Naive thymus-derived CD4-positive, alpha-beta T cell (primary cell): ENCODE measurements around the gene ARID5B. TPM values are rescaled to one million over a fixed set of nuclear protein-coding genes. Genes with fewer than 3 reads are reported as not detected.

Experiments used
- ATAC-seq: fragments of 150-1000 bp; cut with Tn5 transposase; 2 replicates; pipeline ENCODE4 v1.10.0; 2021; ENCODE audit warnings: mild to moderate bottlenecking, moderate library complexity
- CTCF ChIA-PET: fragments of 350-600 bp; sonication (Branson Sonifier 250); formaldehyde crosslinking; loops from one replicate; lab custom pipeline; 2021; ENCODE audit warnings: antibody characterized with exemption; lab: Charles Lee
- POLR2A ChIA-PET: fragments of 350-600 bp; sonication (Branson Sonifier 250); formaldehyde crosslinking; loops from one replicate; lab custom pipeline; 2021; ENCODE audit warnings: antibody characterized with exemption, inconsistent platforms; lab: Charles Lee
- DNase-seq, 9 donors: peaks; one replicate each; pipeline versions ENCODE4 v3.0.0 to v3.0.0-alpha.2; 2020 to 2022; ENCODE audit warnings: mixed read lengths in 1 of 9
- H3K27ac ChIP-seq: one replicate; pipeline ENCODE4 v1.7.0; 2013; ENCODE audit warnings: mild to moderate bottlenecking, low read depth, low read length, moderate library complexity
- H3K27me3 ChIP-seq, 2 donors: one replicate each; pipeline ENCODE4 v1.7.0; 2013; ENCODE audit warnings: low read length in 2 of 2, mild to moderate bottlenecking in 2 of 2, moderate library complexity in 2 of 2; ENCODE audit not compliant: control insufficient read depth in 2 of 2, insufficient read depth in 2 of 2
- H3K36me3 ChIP-seq, 3 experiments: 1 replicate in 2 of 3; 2 replicates in 1 of 3; pipeline ENCODE4 v1.7.0; 2013; ENCODE audit warnings: low read length in 3 of 3, mild to moderate bottlenecking in 3 of 3, moderate library complexity in 1 of 3; ENCODE audit not compliant: insufficient read depth in 3 of 3, control insufficient read depth in 2 of 3
- H3K4me1 ChIP-seq, 2 donors: one replicate each; pipeline ENCODE4 v1.7.0; 2013; ENCODE audit warnings: low read length in 2 of 2, mild to moderate bottlenecking in 2 of 2, moderate library complexity in 1 of 2; ENCODE audit not compliant: control insufficient read depth in 2 of 2, insufficient read depth in 2 of 2
- H3K4me3 ChIP-seq: 2 replicates; pipeline ENCODE4 v1.7.0; 2013; ENCODE audit warnings: mild to moderate bottlenecking, low read length
- H3K9me3 ChIP-seq, 3 experiments: 1 replicate in 2 of 3; 2 replicates in 1 of 3; pipeline ENCODE4 v1.7.0; 2013; ENCODE audit warnings: low read length in 3 of 3; ENCODE audit not compliant: control insufficient read depth in 2 of 3
- H3K27ac Mint-ChIP-seq, 9 donors: one replicate each; pipeline ENCODE4 v1.8.0; 2020 to 2022; ENCODE audit warnings: mixed read lengths in 9 of 9, mild to moderate bottlenecking in 8 of 9, moderate library complexity in 5 of 9, inconsistent platforms in 2 of 9
- H3K27me3 Mint-ChIP-seq, 5 donors: one replicate each; pipeline ENCODE4 v1.8.0; 2021 to 2022; ENCODE audit warnings: mixed read lengths in 5 of 5, mild to moderate bottlenecking in 1 of 5
- H3K36me3 Mint-ChIP-seq, 5 donors: one replicate each; pipeline ENCODE4 v1.8.0; 2020 to 2022; ENCODE audit warnings: mixed read lengths in 5 of 5, mild to moderate bottlenecking in 3 of 5, inconsistent platforms in 1 of 5
- H3K4me1 Mint-ChIP-seq, 7 donors: one replicate each; pipeline ENCODE4 v1.8.0; 2020 to 2022; ENCODE audit warnings: mixed read lengths in 7 of 7, mild to moderate bottlenecking in 3 of 7, inconsistent platforms in 1 of 7
- H3K4me3 Mint-ChIP-seq, 10 donors: one replicate each; pipeline ENCODE4 v1.8.0; 2020 to 2022; ENCODE audit warnings: mild to moderate bottlenecking in 10 of 10, mixed read lengths in 10 of 10, moderate library complexity in 6 of 10, inconsistent platforms in 2 of 10
- H3K9me3 Mint-ChIP-seq, 11 donors: one replicate each; pipeline ENCODE4 v1.8.0; 2020 to 2022; ENCODE audit warnings: mixed read lengths in 11 of 11, mild to moderate bottlenecking in 4 of 11, inconsistent platforms in 1 of 11, moderate library complexity in 1 of 11
- intact Hi-C, 2 donors: fragments of 100-400 bp; cut with micrococcal nuclease; formaldehyde crosslinking; loops; one replicate each; pipeline ENCODE4 v1.15.1; 2023
- polyA plus RNA-seq, 2 donors: library from polyadenylated mRNA; unstranded; fragments of 300-500 nt; fragmentation: Illumina TruSeq; gene quantifications; one replicate each; pipeline ENCODE4 v1.2.3, GENCODE V29; 2021
- total RNA-seq, 6 experiments: library from RNA in 5 of 6; stranded (reverse) in 5 of 6; gene quantifications; 1 replicate in 5 of 6; 2 replicates in 1 of 6; pipeline ENCODE4 v1.2.3 and lab custom pipeline; 2021 to 2026

Gene ARID5B
- total and polyA plus RNA-seq, 7 experiments from 2014 or later, result 18.6 to 60.8 (median 47.4) TPM

DNA sequence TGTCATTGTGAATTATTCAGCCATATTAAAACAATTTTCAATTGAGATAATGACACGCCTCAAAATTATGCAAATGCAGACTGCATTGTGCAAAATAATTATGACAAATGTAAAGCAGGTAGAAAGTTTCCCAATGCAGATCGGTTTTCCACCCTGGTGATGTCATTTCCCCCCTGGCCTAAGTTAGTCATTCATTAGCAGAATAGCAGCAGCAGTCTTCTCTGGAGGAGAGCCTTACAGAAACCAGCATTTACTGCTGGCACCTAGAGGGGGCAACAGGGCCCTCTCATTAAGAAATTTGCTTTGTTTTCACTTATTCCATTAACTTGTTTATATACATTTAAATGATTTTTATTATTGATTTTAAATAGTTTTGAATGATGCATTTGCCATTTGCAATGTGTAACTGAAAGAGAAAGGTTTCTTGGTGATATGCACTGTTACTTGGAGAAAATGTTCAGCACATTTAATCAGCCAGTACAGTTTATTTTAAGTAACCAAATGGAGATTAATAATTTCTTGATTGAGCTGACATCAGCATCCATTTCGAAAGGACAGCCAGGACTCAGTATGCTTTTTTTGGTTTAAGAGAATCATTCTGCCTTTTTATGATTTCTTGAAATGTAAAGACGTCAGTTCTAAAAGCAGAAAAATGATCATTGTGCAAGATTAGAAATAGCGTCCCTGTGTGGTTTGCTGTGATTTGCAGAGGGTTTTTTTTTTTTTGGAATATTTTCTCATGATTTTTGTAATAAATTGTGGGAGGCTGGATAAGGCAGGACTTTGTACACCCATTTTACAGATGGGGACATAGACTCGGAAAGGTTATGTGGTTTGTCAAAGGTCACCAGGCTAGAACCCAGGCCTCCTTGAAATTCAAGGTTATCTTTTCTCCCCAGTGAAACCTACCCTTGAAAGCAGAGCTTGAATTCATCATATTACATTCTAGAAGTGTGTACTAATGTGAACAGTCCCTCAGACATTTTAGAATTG, 3.5 kb downstream of the ARID5B start:
- intact Hi-C loops, result loop anchor here (1.0 to 5.0 kb wide), 5 partner anchors 8 to 1362 kb away; partner anchors contain the start of genes ADO (in 1 of the 2) and RTKN2 (in 1 of the 2)
- H3K9me3 ChIP-seq, result no peaks in the 10 kb centered on the region
- Mint-ChIP-seq H3K4me3 (peak overlapping the region; percentile 81 to 100 (median 93)), H3K27me3 (peaks cover 0 to 2% (median 0%) of the 10 kb centered on the region in 5 donors), H3K27ac (peak overlapping the region; percentile 93 to 98 (median 96)), H3K4me1 (peaks cover 15 to 54% (median 43%) of the 10 kb centered on the region in 7 donors), H3K36me3 (peaks cover 0 to 30% (median 14%) of the 10 kb centered on the region in 5 donors), H3K9me3 (peaks cover 0 to 6% (median 0%) of the 10 kb centered on the region in 11 donors)
- peaks cover 0 to 12% (median 0%) of the 10 kb centered on the region in 3 experiments for H3K36me3 ChIP-seq
- H3K27ac ChIP-seq, result no peak overlapping the region
- ChIA-PET CTCF (interaction anchor here (0.6 to 2.2 kb wide), 3 partner anchors 8 to 352 kb away, joined by 3 to 9 read pairs (median 7); no protein-coding TSS in a partner anchor), POLR2A (interaction anchor here (0.9 to 7.2 kb wide), 5 partner anchors 29 to 340 kb away, joined by 3 to 86 read pairs (median 3); no protein-coding TSS in a partner anchor)
- ATAC-seq (no peak), DNase-seq (peak in 2 of 9 donors; percentile 50 to 52)
- H3K4me1 ChIP-seq, result peaks cover 11 to 14% of the 10 kb centered on the region in 2 donors
- no peaks in the 10 kb centered on the region for H3K27me3 ChIP-seq
- peak overlapping the region; percentile 96 for H3K4me3 ChIP-seq

DNA sequence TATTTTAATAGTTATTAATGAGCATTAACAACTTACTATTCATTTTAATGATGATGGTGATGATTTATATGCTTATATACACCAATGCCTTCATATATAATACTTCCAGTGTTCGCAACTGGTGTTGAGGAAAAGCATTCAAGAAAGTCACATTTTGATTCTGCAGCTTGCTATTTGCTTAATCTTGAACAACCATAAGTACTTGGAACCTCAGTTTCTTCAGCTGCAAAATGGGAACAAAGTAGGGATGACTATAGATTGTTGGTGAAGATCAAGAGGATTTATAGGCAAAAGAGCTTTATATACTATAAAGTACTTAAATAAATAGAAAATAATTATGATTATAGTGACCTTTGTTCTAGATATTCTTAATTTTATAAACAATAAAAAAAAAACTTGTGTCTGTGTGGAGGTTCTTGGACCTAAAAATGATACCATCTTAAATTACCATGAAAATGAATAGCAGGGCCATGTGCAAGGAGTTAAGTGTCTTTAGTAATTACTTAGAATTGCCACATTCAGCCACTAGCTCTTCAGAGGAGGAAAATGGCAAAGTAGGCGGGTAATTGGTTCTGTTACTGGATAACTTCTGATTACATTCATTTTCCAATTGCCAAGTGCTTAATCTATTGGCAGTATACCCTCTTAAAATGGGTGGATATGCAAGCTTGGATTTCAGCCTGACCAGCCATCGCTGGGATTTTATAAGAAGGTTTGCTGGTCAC, 4.5 kb downstream of the ARID5B start:
- Histone ChIP-seq H3K4me1 (peaks cover 11 to 14% of the 10 kb centered on the region in 2 donors), H3K36me3 (peaks cover 0 to 12% (median 0%) of the 10 kb centered on the region in 3 experiments), H3K27me3 (no peaks in the 10 kb centered on the region), H3K4me3 (no peak overlapping the region), H3K27ac (no peak overlapping the region), H3K9me3 (no peaks in the 10 kb centered on the region)
- Mint-ChIP-seq H3K36me3 (peaks cover 0 to 38% (median 16%) of the 10 kb centered on the region in 5 donors), H3K27me3 (peaks cover 0 to 2% (median 0%) of the 10 kb centered on the region in 5 donors), H3K4me1 (peaks cover 22 to 61% (median 51%) of the 10 kb centered on the region in 7 donors), H3K27ac (peak overlapping the region in 2 of 9 donors; percentile 93 to 94), H3K9me3 (peaks cover 0 to 6% (median 0%) of the 10 kb centered on the region in 11 donors), H3K4me3 (peak overlapping the region in 3 of 10 donors; percentile 23 to 63 (median 31))
- intact Hi-C loops, result no loop called here
- ATAC-seq (no peak), DNase-seq (no peak)
- ChIA-PET CTCF (interaction anchor here (0.5 to 2.2 kb wide), 5 partner anchors 9 to 133 kb away, joined by 3 to 9 read pairs (median 3); no protein-coding TSS in a partner anchor), POLR2A (interaction anchor here (0.7 to 1.3 kb wide), 4 partner anchors 28 to 471 kb away, joined by 3 read pairs; no protein-coding TSS in a partner anchor)

GRCh38 chr10:61906562-61906901, 5.0 kb downstream of the ARID5B start:
- DNase-seq, result no peak
- ChIA-PET CTCF (interaction anchor here (0.7 to 2.2 kb wide), 5 partner anchors 9 to 339 kb away, joined by 3 to 9 read pairs (median 3); no protein-coding TSS in a partner anchor), POLR2A (interaction anchor here (0.7 to 1.3 kb wide), 7 partner anchors 10 to 471 kb away, joined by 3 to 4 read pairs (median 3); no protein-coding TSS in a partner anchor)
- H3K4me3 ChIP-seq, result no peak overlapping the region
- no peaks in the 10 kb centered on the region for H3K27me3 ChIP-seq
- peaks cover 11 to 14% of the 10 kb centered on the region in 2 donors for H3K4me1 ChIP-seq
- peaks cover 0 to 9% (median 0%) of the 10 kb centered on the region in 3 experiments for H3K36me3 ChIP-seq
- Mint-ChIP-seq H3K27ac (no peak overlapping the region), H3K27me3 (peaks cover 0 to 2% (median 0%) of the 10 kb centered on the region in 5 donors), H3K36me3 (peaks cover 0 to 40% (median 16%) of the 10 kb centered on the region in 5 donors), H3K4me1 (peaks cover 24 to 66% (median 56%) of the 10 kb centered on the region in 7 donors), H3K9me3 (peaks cover 0 to 6% (median 0%) of the 10 kb centered on the region in 11 donors), H3K4me3 (no peak overlapping the region)
- ATAC-seq, result no peak
- intact Hi-C loops, result no loop called here
- no peaks in the 10 kb centered on the region for H3K9me3 ChIP-seq
- H3K27ac ChIP-seq, result no peak overlapping the region

- H3K9me3 ChIP-seq, result no peaks in the 10 kb centered on the region
- Mint-ChIP-seq H3K36me3 (peaks cover 0 to 42% (median 16%) of the 10 kb centered on the region in 5 donors), H3K4me1 (peaks cover 27 to 71% (median 61%) of the 10 kb centered on the region in 7 donors), H3K9me3 (peaks cover 0 to 6% (median 0%) of the 10 kb centered on the region in 11 donors), H3K4me3 (no peak overlapping the region), H3K27ac (no peak overlapping the region), H3K27me3 (peaks cover 0 to 2% (median 0%) of the 10 kb centered on the region in 5 donors)
- no peak overlapping the region for H3K27ac ChIP-seq
- H3K27me3 ChIP-seq, result no peaks in the 10 kb centered on the region
- ChIA-PET POLR2A (interaction anchor here (0.6 to 1.2 kb wide), 5 partner anchors 10 to 173 kb away, joined by 3 to 4 read pairs (median 3); no protein-coding TSS in a partner anchor), CTCF (interaction anchor here (0.7 to 2.2 kb wide), 5 partner anchors 8 to 338 kb away, joined by 3 to 9 read pairs (median 3); no protein-coding TSS in a partner anchor)
- H3K4me1 ChIP-seq, result peaks cover 11 to 14% of the 10 kb centered on the region in 2 donors
- intact Hi-C loops, result no loop called here
- H3K4me3 ChIP-seq, result no peak overlapping the region
- ATAC-seq (no peak), DNase-seq (no peak)
- peaks cover 0 to 7% (median 0%) of the 10 kb centered on the region in 3 experiments for H3K36me3 ChIP-seq
These were observed 5.5 kb downstream of the ARID5B start for GRCh38 chr10:61907011-61907410.

- ChIA-PET POLR2A (interaction anchor here (0.6 to 0.9 kb wide), 2 partner anchors 9 to 19 kb away, joined by 4 read pairs; no protein-coding TSS in a partner anchor), CTCF (interaction anchor here (2.2 kb wide), 1 partner anchor 10 kb away, joined by 9 read pairs; no protein-coding TSS in a partner anchor)
- peaks cover 0 to 5% (median 0%) of the 10 kb centered on the region in 3 experiments for H3K36me3 ChIP-seq
- Mint-ChIP-seq H3K9me3 (peaks cover 0 to 2% (median 0%) of the 10 kb centered on the region in 11 donors), H3K27me3 (peaks cover 0 to 1% (median 0%) of the 10 kb centered on the region in 5 donors), H3K4me1 (peaks cover 25 to 74% (median 65%) of the 10 kb centered on the region in 7 donors), H3K4me3 (no peak overlapping the region), H3K27ac (no peak overlapping the region), H3K36me3 (peaks cover 0 to 41% (median 21%) of the 10 kb centered on the region in 5 donors)
- ATAC-seq, result no peak
- no peak overlapping the region for H3K4me3 ChIP-seq
- peaks cover 11 to 14% of the 10 kb centered on the region in 2 donors for H3K4me1 ChIP-seq
- DNase-seq, result no peak
- H3K27ac ChIP-seq, result no peak overlapping the region
- no peaks in the 10 kb centered on the region for H3K27me3 ChIP-seq
- no peaks in the 10 kb centered on the region for H3K9me3 ChIP-seq
- intact Hi-C loops, result no loop called here
These were observed 6.1 kb downstream of the ARID5B start for GRCh38 chr10:61907587-61907986.
